Natural killer cell (primary cell): Measurements from ENCODE around the gene KCTD16. TPM values are rescaled to one million over a fixed set of nuclear protein-coding genes. Genes with fewer than 3 reads are reported as not detected.

ENCODE experiments used
- ATAC-seq, 3 donors: fragments of 150-1000 bp in 2 of 3; fragments of 200-7000 bp in 1 of 3; cut with Tn5 transposase; 1 replicate in 1 of 3; 2 replicates in 2 of 3; pipeline ENCODE4 v1.10.0; 2021; ENCODE audit warnings: mild to moderate bottlenecking in 2 of 3, moderate library complexity in 2 of 3
- DNase-seq, 2 donors: peaks; one replicate each; pipeline versions ENCODE4 v3.0.0 to v3.0.0-alpha.2; 2013 to 2021; ENCODE audit warnings: mixed read lengths in 1 of 2
- H3K27ac ChIP-seq: one replicate; pipeline ENCODE4 v1.5.1; 2013; ENCODE audit warnings: mild to moderate bottlenecking, low read length
- H3K27me3 ChIP-seq: one replicate; pipeline ENCODE4 v1.6.1; 2013; ENCODE audit warnings: low read length; ENCODE audit not compliant: control insufficient read depth, insufficient read depth
- H3K36me3 ChIP-seq: one replicate; pipeline ENCODE4 v1.6.1; 2013; ENCODE audit warnings: low read length; ENCODE audit not compliant: control insufficient read depth, insufficient read depth
- H3K4me1 ChIP-seq: one replicate; pipeline ENCODE4 v1.6.1; 2013; ENCODE audit warnings: low read length; ENCODE audit not compliant: control insufficient read depth, insufficient read depth
- H3K4me3 ChIP-seq: one replicate; pipeline ENCODE4 v1.5.1; 2013; ENCODE audit warnings: low read length
- H3K9me3 ChIP-seq: one replicate; pipeline ENCODE4 v1.6.1; 2013; ENCODE audit warnings: low read length; ENCODE audit not compliant: control insufficient read depth, insufficient read depth
- H3K27ac Mint-ChIP-seq, 2 donors: one replicate each; pipeline ENCODE4 v1.8.0; 2022; ENCODE audit warnings: mild to moderate bottlenecking in 2 of 2, mixed read lengths in 2 of 2, moderate library complexity in 1 of 2
- H3K27me3 Mint-ChIP-seq, 2 donors: one replicate each; pipeline ENCODE4 v1.8.0; 2022; ENCODE audit warnings: low read depth in 2 of 2, mixed read lengths in 2 of 2
- H3K36me3 Mint-ChIP-seq: one replicate; pipeline ENCODE4 v1.8.0; 2022; ENCODE audit warnings: mixed read lengths
- H3K4me1 Mint-ChIP-seq, 2 donors: one replicate each; pipeline ENCODE4 v1.8.0; 2022; ENCODE audit warnings: mixed read lengths in 2 of 2
- H3K4me3 Mint-ChIP-seq: one replicate; pipeline ENCODE4 v1.8.0; 2022; ENCODE audit warnings: mild to moderate bottlenecking, moderate library complexity, mixed read lengths
- H3K9me3 Mint-ChIP-seq, 2 donors: one replicate each; pipeline ENCODE4 v1.8.0; 2022; ENCODE audit warnings: mixed read lengths in 2 of 2
- WGBS: methylation state at CpG from one replicate; pipeline ENCODE4 v1.1.7; 2013; ENCODE audit warnings: missing lambda C conversion rate; ENCODE audit not compliant: insufficient coverage; 5-methylcytosine and 5-hydroxymethylcytosine counted together
- intact Hi-C: fragments of 100-400 bp; cut with micrococcal nuclease; formaldehyde crosslinking; loops from one replicate; pipeline ENCODE4 v1.14.2; 2022
- total RNA-seq, 4 donors: library from RNA; stranded (reverse); fragments of 120-200 nt in 1 of 4; gene quantifications; one replicate each; pipeline versions ENCODE4 v1.2.3 to v1.2.4, GENCODE V29; 2013 to 2022
- TF ChIP-seq, protein P1 (sequence below): fragments of 200-600 bp; IDR thresholded peaks from one replicate; pipeline ENCODE4 v1.8.0; 2022; ENCODE audit warnings: antibody characterized with exemption

The KCTD16 gene
- total RNA-seq, 3 donors from 2014 or later (not counting 1 experiment from before 2014, with no cell fraction given) = 0.16 TPM; not detected in 2

- Mint-ChIP-seq H3K4me3 (no peak overlapping the region), H3K36me3 (no peaks in the 10 kb centered on the region), H3K4me1 (peaks cover 0 to 4% of the 10 kb centered on the region in 2 donors), H3K9me3 (peaks cover 0 to 7% of the 10 kb centered on the region in 2 donors), H3K27me3 (no peaks in the 10 kb centered on the region), H3K27ac (no peak overlapping the region)
- H3K4me3 ChIP-seq = no peak overlapping the region
- DNase-seq = no peak
- WGBS = 96% methylated on average over 2 of the region's 3 CpGs
- no peaks in the 10 kb centered on the region for H3K9me3 ChIP-seq
- TF ChIP-seq, protein P1, sequence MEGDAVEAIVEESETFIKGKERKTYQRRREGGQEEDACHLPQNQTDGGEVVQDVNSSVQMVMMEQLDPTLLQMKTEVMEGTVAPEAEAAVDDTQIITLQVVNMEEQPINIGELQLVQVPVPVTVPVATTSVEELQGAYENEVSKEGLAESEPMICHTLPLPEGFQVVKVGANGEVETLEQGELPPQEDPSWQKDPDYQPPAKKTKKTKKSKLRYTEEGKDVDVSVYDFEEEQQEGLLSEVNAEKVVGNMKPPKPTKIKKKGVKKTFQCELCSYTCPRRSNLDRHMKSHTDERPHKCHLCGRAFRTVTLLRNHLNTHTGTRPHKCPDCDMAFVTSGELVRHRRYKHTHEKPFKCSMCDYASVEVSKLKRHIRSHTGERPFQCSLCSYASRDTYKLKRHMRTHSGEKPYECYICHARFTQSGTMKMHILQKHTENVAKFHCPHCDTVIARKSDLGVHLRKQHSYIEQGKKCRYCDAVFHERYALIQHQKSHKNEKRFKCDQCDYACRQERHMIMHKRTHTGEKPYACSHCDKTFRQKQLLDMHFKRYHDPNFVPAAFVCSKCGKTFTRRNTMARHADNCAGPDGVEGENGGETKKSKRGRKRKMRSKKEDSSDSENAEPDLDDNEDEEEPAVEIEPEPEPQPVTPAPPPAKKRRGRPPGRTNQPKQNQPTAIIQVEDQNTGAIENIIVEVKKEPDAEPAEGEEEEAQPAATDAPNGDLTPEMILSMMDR = no peak
- no peaks in the 10 kb centered on the region for H3K4me1 ChIP-seq
- no peak for ATAC-seq
- no peaks in the 10 kb centered on the region for H3K27me3 ChIP-seq
- H3K27ac ChIP-seq = no peak overlapping the region
- intact Hi-C loops = no loop called here
- H3K36me3 ChIP-seq = no peaks in the 10 kb centered on the region
These were observed 199.6 kb downstream of the KCTD16 start for GRCh38 chr5:144370273-144370672.

GRCh38 chr5:144374637-144375036 is 204.0 kb downstream of the KCTD16 start:
- no peaks in the 10 kb centered on the region for H3K4me1 Mint-ChIP-seq

DNA sequence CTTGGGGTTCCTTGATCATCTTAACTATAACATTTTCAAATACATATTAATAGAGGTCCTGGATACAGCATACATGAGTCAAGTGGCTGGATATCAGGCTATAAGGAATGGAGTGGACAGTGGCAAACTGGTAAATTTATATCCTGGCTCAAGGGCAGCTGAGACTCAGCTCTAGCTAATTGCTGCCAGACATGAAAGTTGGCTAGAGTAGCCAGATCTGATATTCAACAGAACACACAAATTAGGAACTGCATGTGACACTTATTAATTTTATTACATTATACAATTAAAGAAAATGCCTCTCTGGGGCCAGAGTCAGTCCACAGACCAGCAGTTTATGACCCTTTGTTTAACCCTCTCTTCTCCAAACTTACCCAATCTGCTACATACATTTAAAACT is 206.5 kb downstream of the KCTD16 start:
- ATAC-seq = no peak

More at GRCh38 chr5:144374637-144375036, 204.0 kb downstream of the KCTD16 start:
- H3K27me3 Mint-ChIP-seq = no peaks in the 10 kb centered on the region
- TF ChIP-seq, protein P1 = no peak
- Histone ChIP-seq H3K27me3 (no peaks in the 10 kb centered on the region), H3K36me3 (no peaks in the 10 kb centered on the region), H3K4me1 (no peaks in the 10 kb centered on the region), H3K9me3 (no peaks in the 10 kb centered on the region), H3K4me3 (no peak overlapping the region), H3K27ac (no peak overlapping the region)
- H3K4me3 Mint-ChIP-seq = no peak overlapping the region
- peaks cover 0 to 7% of the 10 kb centered on the region in 2 donors for H3K9me3 Mint-ChIP-seq
- H3K27ac Mint-ChIP-seq = no peak overlapping the region
- whole genome bisulfite sequencing = 88% methylated on average over 1 of the region's 1 CpG
- ATAC-seq (no peak), DNase-seq (no peak)
- intact Hi-C loops = no loop called here
- H3K36me3 Mint-ChIP-seq = no peaks in the 10 kb centered on the region

DNA sequence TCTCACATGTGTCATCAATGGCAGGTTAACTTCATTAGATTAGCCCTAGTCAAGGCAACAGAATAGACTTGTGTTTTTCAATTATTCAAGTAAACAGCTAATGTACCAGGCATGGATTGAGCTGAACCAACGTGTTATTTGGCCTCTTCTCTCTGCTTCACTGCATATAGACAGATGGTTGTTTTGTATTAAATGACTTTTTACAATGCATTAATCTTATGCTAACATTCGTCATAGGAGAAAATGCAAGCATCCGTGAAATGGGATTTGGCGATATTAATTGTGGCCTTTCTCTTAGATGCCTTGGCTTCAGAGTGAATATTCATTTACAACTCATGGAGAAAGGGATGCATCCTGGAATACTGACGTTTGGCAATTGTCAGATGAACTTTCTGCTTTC is 208.0 kb downstream of the KCTD16 start:
- H3K27me3 ChIP-seq = no peaks in the 10 kb centered on the region
- H3K4me1 ChIP-seq = no peaks in the 10 kb centered on the region
- H3K4me3 ChIP-seq = no peak overlapping the region
- no peak overlapping the region for H3K27ac Mint-ChIP-seq
- ATAC-seq (no peak), DNase-seq (no peak)
- peaks cover 12% of the 10 kb centered on the region for H3K36me3 Mint-ChIP-seq
- intact Hi-C loops = no loop called here
- H3K36me3 ChIP-seq = no peaks in the 10 kb centered on the region
- peaks cover 5 to 12% of the 10 kb centered on the region in 2 donors for H3K9me3 Mint-ChIP-seq
- 72% methylated on average over 5 of the region's 5 CpGs for WGBS
- no peaks in the 10 kb centered on the region for H3K27me3 Mint-ChIP-seq
- TF ChIP-seq, protein P1 = no peak
- H3K4me3 Mint-ChIP-seq = no peak overlapping the region
- H3K4me1 Mint-ChIP-seq = no peaks in the 10 kb centered on the region
- H3K9me3 ChIP-seq = no peaks in the 10 kb centered on the region
- H3K27ac ChIP-seq = no peak overlapping the region

More for the DNA sequence above, 206.5 kb downstream of the KCTD16 start:
- Mint-ChIP-seq H3K27me3 (no peaks in the 10 kb centered on the region), H3K4me3 (no peak overlapping the region), H3K9me3 (peaks cover 5 to 10% of the 10 kb centered on the region in 2 donors), H3K27ac (no peak overlapping the region), H3K36me3 (peaks cover 12% of the 10 kb centered on the region), H3K4me1 (no peaks in the 10 kb centered on the region)
- Histone ChIP-seq H3K9me3 (no peaks in the 10 kb centered on the region), H3K27me3 (no peaks in the 10 kb centered on the region), H3K4me1 (no peaks in the 10 kb centered on the region), H3K36me3 (no peaks in the 10 kb centered on the region), H3K4me3 (no peak overlapping the region), H3K27ac (no peak overlapping the region)
- no peak for DNase-seq
- intact Hi-C loops = no loop called here
- TF ChIP-seq, protein P1 = no peak
